Suppressor macrophage treated with lipopolysaccharide for 4 hours (primary cell): Measurements from ENCODE around the gene F8.
"Not testable (repeated sequence)": the region's sequence is repeated elsewhere in the genome, so short reads cannot be mapped to it uniquely, and the experiment has no call there.

ENCODE experiments used
- DNase-seq: peaks from one replicate; pipeline ENCODE4 v3.0.0-alpha.2; 2020

Gene F8

DNA sequence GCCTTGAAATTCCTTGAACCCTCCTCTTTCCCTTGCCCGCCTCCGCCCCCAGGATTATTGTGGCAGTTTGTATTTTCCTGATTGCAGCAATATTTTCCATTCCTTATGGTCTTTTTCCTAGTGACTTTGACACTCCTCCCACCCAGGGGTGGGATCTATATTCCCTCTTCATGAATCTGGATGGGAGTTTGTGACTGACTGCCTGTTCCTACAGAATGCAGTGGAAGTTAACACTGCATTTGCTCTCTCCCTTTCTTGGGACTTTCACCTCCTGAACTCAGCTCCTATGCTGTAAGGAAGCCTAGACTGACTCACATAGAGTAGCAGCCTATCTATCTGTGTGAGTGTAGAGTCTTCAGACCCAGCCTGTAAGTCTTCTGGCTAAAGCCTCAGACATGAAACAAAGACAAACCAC lies 6.4 kb upstream of the F8 start:
- DNase-seq, result peak; percentile 20

GRCh38 chrX:155028129-155028528 lies 5.6 kb upstream of the F8 start:
- DNase-seq, result no peak

DNA sequence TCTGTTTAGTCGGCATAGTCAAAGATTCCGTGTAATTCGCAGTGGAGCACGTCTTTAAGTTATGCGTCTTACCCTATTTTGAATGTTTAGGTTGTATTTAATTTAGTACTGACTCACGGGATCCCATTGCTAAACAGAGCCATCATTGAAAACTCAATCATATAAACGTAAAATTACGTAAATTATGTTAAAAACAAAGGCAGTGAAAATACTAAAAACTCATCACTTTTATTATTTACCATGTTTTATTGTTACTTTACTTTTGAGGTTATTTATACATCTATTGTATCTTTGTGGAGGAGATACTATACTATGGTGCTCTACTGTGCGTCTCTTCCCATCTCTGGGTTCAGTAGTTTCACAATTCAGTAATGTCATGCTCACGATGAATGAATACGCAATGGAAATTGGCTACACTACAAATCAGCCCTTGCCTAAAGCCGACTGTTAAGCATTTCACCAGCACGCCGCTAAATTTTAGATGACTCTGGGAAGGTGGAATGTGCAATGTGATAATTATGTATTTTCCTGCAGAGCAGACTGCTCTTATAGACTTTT lies 5.1 kb upstream of the F8 start:
- DNase-seq, result peak; percentile 76

DNA sequence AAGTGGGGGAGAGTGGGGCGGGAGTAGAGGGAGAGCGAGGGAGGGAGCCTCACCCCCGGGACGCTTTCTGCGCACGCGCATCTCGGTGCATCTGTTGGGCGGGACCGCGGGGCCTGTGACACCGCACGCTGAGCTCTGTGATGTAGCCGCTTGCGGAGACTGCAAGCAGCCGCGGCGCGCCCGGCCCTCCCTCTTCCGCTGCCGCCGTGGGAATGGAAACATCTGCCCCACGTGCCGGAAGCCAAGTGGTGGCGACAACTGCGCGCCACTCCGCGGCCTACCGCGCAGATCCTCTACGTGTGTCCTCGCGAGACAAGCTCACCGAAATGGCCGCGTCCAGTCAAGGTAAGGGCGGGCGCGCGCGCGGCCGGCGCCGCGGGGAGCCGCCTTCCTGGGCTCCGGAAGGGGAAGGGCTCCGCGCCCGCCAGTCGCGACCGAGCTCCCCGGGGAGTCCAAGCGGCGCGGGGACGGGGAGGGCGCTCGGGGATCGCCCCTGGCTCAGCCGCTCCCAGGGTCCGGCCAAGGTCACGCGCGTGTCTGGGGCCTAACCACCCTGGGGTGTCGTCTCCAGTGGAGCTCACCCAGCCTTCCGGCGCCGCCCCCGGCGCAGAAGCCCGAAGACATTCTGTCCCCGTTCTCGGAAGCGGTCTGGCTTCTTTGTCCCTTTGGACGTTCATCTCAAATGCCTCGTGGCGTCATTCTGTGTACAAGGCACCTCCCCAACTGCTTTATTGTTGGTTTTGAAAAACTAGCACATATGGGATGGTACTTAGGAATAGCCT lies 4.4 kb upstream of the F8 start, which contains the start of gene FUNDC2:
Gene FUNDC2 (plus strand): TSS at position 118 of the 782 bp plus-strand sequence. CDS start 95 bp downstream, at position 213.
- peak; percentile 94 for DNase-seq

DNA sequence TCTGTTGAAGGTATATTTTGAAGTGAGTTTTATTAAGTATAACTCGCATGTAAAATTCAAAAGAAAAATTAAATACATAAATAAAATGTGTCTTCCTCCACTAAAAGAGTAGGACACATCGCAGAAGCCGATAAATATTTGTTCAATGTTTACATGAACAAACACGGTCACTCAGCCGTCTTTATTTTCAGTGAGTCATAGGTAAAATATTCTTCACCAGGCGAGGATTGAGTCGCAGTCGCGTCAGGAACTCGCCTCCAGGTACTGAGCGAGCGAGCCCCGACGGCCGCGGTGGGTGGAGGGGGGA lies 3.9 kb upstream of the F8 start:
- DNase-seq, result no peak

- DNase-seq, result no peak
These were observed 1.6 kb upstream of the F8 start for GRCh38 chrX:155023907-155024833.

DNA sequence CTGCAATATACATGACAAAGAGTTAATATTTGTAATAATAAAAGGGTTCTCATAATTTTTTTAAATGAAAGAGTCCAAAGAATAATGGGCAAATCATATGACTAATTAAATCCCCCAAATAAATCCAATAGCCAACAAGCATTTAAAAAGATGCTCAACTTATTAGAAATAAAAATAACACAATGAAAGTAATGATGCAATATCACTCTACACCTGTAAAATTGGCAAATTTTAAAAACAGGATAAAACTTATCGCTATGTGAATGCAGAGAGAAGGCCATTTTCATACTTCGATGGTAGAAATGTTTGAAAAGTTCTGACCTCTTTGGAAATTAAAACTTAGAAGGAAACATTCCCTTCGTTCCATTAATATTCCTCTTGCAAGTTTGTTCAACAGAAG lies 1.9 kb downstream of the F8 start:
- DNase-seq, result no peak

- DNase-seq, result no peak
These were observed 12.5 kb downstream of the F8 start for GRCh38 chrX:155009994-155010472.

GRCh38 chrX:155008578-155008977 lies 13.9 kb downstream of the F8 start:
- DNase-seq, result not testable (repeated sequence)

DNA sequence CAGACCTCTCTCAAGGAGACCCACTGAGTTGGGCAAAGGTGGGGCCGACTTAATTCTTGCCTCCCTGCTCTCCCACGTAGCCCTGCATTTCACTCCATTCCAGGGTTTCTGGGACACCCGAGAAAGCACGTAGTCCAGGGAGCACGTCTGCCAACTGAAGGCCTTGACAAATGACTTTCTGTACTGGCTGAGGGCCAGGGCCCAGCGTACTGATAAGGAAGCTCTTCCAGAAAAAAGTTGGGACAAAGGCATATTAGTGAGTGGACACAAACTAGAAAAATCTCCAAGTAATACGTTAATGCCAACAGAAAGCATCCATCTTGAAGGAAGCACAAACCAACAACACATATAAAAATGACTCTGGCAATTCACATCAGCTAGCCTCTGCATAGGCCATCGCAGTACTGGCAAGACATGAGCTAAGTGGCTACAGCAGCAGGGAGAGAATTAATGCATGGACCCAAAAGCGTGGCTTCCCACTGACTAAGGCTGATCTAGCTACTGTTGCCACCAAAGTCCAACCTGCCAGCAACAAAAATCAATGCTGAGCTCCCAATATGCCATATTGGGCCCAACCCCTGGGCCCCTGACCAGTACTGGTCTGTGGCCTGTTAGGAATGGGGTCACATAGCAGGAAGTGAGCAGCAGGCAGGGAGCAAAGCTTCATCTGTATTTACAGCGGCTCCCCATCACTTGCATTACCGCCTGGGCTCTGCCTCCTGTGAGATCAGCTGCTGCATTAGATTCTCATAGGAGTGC lies 15.4 kb downstream of the F8 start:
- not testable (repeated sequence) for DNase-seq

GRCh38 chrX:155006379-155006778 lies 16.1 kb downstream of the F8 start:
- DNase-seq, result not testable (repeated sequence)

DNA sequence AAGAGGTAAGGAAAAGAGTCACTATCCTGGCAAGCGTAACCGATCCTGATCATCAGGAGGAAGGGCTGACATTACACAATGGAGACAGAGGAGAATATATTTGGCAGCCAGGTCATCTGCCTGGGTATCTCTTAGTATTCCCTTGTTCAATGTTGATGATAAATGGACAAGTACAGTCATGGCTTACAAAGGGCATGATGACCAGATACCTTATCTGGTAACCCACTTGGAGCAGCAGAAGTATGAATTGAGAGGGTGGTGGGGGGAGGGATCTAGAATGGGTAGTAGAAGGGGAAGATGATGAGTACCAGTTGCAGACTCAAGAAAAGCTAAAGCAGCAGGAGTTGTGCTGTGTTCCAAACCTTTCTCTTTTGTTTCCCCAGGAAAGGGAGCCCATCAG lies 17.3 kb downstream of the F8 start:
- DNase-seq, result no peak

GRCh38 chrX:155001873-155002272 lies 20.6 kb downstream of the F8 start:
- no peak for DNase-seq

DNA sequence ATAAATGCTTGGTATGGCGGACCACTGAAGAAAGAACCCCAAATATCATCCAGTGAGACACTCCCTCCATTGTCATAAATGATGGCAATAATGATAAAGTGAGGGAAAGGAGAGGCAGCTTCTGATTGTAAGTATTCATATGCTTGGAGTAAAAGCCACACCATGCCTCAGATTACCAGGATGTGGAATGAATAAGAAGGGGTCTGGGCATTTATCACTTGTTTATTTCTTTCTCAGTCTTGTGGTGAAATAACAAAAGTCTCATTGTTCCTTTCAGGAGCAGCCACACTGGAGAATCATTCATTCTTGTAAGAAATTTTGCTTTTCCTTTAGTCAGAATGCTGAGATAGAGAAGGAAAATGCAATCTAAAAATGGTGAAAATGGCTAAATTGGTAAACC lies 21.7 kb downstream of the F8 start:
- no peak for DNase-seq

GRCh38 chrX:154998204-154998880 lies 24.2 kb downstream of the F8 start:
- no peak for DNase-seq

DNA sequence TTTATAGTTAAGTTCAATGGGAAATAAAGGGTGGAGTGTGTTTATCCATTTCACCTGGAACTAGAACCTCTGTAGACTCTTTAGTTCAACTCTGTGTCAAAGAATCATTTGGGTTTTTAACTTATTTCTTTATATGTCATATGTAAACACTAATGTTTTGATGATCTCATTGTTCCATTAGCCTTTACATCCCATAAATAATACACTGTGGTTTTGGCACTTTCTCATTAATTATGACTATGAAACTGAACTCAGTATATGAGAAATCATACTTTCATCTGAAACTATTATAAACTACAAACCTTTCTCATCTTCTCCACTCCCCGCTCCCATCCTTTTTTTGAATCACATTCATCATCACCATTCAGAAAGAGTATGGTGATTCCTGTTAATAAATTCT lies 31.0 kb downstream of the F8 start:
- DNase-seq, result no peak

GRCh38 chrX:154991039-154991438 lies 31.5 kb downstream of the F8 start:
- no peak for DNase-seq

DNA sequence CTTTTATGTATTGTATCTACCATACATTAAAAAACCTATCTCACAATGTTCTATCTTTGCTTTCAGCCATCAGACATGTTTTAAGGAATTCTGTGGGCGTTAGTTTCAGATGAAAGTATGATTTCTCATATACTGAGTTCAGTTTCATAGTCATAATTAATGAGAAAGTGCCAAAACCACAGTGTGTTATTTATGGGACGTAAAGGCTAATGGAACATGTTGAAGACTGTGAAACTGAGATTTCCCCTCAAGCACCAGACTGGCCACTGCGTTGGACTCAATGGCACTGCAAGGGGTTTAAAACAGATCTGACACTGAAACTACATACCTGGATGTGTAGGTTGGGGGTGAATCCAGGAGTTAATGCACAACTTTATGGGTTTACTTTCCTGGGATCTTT lies 32.0 kb downstream of the F8 start:
- DNase-seq, result no peak

- DNase-seq, result no peak
These were observed 33.8 kb downstream of the F8 start for GRCh38 chrX:154988719-154989118.

GRCh38 chrX:154987940-154988339 lies 34.6 kb downstream of the F8 start:
- DNase-seq, result no peak

DNA sequence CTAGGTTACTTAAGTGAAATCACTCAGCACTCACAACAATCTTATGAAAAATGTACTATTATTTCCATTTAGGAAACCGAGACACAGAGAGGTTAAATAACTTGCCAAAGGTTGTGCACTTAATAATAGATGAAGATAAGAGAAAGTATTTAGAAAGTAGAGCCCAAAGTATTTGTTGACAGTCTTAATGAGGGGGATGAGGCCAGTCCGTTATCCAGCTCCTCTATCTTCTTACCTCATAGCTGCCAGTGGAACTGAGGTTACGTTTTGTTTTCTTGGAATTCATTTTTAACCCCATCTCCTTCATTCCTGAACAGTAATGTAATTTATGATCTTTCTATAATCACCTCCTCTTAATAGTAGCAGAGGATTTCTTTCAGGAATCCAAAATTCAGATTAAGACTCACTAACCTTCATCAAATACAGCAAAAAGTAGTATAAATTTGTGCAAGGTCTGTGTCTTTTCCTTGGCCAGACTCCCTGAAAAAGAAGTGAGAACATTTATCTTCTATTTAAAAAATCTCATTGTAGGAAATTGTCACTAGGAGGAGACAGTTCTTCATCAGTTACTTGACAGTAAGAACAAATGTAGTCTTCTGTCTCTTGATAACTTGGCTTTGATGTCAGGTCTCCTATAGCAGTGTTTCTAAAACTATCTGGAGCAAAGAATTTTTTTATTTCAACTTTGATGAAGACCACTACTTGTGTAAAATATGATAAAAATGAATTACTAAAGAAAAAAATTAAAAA lies 35.5 kb downstream of the F8 start:
- DNase-seq, result no peak

GRCh38 chrX:154981116-154981411 lies 41.5 kb downstream of the F8 start:
- DNase-seq, result no peak
